HL-60 (cell line): ENCODE results near the gene CYP21A2.
"Not testable (repeated sequence)": the region's sequence is repeated elsewhere in the genome, so short reads cannot be mapped to it uniquely, and the experiment has no call there.

ENCODE experiments used
- CTCF ChIP-seq: IDR thresholded peaks from one replicate; pipeline ENCODE4 v1.5.1; 2011; ENCODE audit warnings: low read length, control low read depth, inconsistent platforms; ENCODE audit not compliant: insufficient read depth
- POLR2AphosphoS5 ChIP-seq: IDR thresholded peaks from 2 replicates; pipeline ENCODE4 v1.6.1; 2012; ENCODE audit warnings: low read depth

GRCh38 chr6:32037598-32038524 is at the start of gene CYP21A2:
- TF ChIP-seq CTCF, POLR2AphosphoS5: not testable (repeated sequence)
